ENCODE results near the gene ZNF594. TPM values are rescaled to one million over a fixed set of nuclear protein-coding genes. Genes with fewer than 3 reads are reported as not detected.
"Not testable (repeated sequence)": the region's sequence is repeated elsewhere in the genome, so short reads cannot be mapped to it uniquely, and the experiment has no call there.

Gene ZNF594
- total RNA-seq, 1 donor from 2014 or later, result 10.4 TPM

DNA sequence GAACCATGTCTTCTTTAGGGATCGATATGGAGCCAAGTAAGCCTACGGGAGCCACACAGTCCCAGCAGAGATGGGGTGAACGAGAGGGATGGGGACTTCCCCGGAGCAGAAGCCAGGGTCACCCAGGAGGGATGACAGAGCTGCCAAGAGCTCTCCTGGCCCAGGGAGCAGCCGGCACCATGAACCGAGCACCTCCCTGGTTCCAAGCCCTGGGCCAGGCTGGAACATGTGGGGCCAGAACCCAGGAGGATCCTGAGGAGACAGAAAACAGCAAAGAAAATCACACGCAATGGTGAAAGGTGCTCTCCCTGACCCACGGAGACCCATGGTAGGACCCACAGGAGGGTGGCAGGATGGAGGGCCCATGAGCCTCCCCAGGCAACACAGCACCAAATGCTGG lies 57.7 kb downstream of the ZNF594 start:
- H3K27me3 Mint-ChIP-seq (ENCODE audit: unreplicated experiment), result not testable (repeated sequence)
- DNase-seq (ENCODE audit: extremely low spot score, unreplicated experiment), result peak; percentile 72

DNA sequence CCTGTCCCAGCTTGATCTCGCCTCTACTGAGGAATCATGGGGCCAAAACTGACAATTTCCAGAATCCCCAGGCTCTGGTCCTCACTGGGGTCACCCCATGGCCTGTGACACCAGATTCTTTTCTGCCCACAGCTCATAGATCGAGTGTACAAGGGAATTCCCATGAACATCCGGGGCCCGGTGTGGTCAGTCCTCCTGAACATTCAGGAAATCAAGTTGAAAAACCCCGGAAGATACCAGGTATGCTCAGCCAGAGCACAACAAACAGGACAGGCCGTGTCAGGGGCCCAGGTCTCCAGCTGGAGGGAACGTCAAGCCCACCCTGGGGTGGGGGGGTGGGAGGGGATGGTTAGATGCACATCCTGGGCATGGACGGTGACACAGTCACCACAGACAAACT lies 58.4 kb downstream of the ZNF594 start:
- H3K27me3 Mint-ChIP-seq (ENCODE audit: unreplicated experiment), result no peaks in the 10 kb centered on the region
- no peaks in the 10 kb centered on the region for H3K4me1 Mint-ChIP-seq (ENCODE audit: unreplicated experiment)
- no peaks in the 10 kb centered on the region for H3K36me3 Mint-ChIP-seq (ENCODE audit: unreplicated experiment)
- no peak overlapping the region for H3K4me3 Mint-ChIP-seq (ENCODE audit: unreplicated experiment)
- no peak for DNase-seq (ENCODE audit: extremely low spot score, unreplicated experiment)
- no peaks in the 10 kb centered on the region for H3K9me3 Mint-ChIP-seq (ENCODE audit: unreplicated experiment)
- TF ChIP-seq, protein P1, sequence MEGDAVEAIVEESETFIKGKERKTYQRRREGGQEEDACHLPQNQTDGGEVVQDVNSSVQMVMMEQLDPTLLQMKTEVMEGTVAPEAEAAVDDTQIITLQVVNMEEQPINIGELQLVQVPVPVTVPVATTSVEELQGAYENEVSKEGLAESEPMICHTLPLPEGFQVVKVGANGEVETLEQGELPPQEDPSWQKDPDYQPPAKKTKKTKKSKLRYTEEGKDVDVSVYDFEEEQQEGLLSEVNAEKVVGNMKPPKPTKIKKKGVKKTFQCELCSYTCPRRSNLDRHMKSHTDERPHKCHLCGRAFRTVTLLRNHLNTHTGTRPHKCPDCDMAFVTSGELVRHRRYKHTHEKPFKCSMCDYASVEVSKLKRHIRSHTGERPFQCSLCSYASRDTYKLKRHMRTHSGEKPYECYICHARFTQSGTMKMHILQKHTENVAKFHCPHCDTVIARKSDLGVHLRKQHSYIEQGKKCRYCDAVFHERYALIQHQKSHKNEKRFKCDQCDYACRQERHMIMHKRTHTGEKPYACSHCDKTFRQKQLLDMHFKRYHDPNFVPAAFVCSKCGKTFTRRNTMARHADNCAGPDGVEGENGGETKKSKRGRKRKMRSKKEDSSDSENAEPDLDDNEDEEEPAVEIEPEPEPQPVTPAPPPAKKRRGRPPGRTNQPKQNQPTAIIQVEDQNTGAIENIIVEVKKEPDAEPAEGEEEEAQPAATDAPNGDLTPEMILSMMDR (IDR thresholded peaks at IDR 0.05), result no peak
- H3K27ac Mint-ChIP-seq (ENCODE audit: unreplicated experiment), result no peak overlapping the region

More for the DNA sequence above, 57.7 kb downstream of the ZNF594 start:
- H3K27ac Mint-ChIP-seq (ENCODE audit: unreplicated experiment); H3K9me3 Mint-ChIP-seq (ENCODE audit: unreplicated experiment); H3K4me1 Mint-ChIP-seq (ENCODE audit: unreplicated experiment); H3K36me3 Mint-ChIP-seq (ENCODE audit: unreplicated experiment); H3K4me3 Mint-ChIP-seq (ENCODE audit: unreplicated experiment): not testable (repeated sequence)

DNA sequence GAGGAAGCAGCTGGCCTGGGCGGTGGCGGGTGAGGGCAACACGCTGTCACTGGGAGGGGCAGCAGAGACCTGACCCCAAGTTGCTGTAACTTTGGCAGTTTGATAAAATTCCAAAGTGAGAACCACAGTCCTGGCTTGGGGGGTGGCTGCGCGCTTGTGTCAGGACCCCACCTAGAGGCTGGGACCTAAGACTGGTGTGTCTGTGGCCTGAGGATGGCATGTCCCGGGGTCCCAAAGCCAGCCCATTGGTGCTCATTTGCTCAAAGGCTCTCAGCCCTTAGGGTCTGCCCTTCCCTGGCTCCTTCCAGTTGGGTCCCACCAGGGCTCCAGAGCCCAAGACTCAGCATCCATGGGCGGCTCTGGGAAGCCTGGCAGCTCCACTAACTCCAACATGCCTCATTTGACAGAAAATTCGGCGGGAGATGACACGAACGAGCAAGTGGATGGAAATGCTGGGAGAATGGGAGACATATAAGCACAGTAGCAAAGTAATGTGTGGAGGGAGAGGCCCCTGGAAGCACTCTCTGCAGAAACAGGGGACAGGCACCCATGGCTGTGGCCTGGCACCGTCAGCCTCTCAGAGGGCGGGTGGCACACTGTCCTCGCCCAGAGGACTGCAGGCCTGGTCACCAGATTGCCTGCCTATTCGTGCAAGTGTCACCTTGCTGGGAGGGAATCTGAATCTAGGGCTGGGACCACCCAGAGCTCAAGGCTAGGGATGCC lies 59.0 kb downstream of the ZNF594 start:
- H3K4me1 Mint-ChIP-seq (ENCODE audit: unreplicated experiment); H3K27me3 Mint-ChIP-seq (ENCODE audit: unreplicated experiment); H3K27ac Mint-ChIP-seq (ENCODE audit: unreplicated experiment); H3K9me3 Mint-ChIP-seq (ENCODE audit: unreplicated experiment); H3K36me3 Mint-ChIP-seq (ENCODE audit: unreplicated experiment); H3K4me3 Mint-ChIP-seq (ENCODE audit: unreplicated experiment): not testable (repeated sequence)
- DNase-seq (ENCODE audit: extremely low spot score, unreplicated experiment), result peak; percentile 79

DNA sequence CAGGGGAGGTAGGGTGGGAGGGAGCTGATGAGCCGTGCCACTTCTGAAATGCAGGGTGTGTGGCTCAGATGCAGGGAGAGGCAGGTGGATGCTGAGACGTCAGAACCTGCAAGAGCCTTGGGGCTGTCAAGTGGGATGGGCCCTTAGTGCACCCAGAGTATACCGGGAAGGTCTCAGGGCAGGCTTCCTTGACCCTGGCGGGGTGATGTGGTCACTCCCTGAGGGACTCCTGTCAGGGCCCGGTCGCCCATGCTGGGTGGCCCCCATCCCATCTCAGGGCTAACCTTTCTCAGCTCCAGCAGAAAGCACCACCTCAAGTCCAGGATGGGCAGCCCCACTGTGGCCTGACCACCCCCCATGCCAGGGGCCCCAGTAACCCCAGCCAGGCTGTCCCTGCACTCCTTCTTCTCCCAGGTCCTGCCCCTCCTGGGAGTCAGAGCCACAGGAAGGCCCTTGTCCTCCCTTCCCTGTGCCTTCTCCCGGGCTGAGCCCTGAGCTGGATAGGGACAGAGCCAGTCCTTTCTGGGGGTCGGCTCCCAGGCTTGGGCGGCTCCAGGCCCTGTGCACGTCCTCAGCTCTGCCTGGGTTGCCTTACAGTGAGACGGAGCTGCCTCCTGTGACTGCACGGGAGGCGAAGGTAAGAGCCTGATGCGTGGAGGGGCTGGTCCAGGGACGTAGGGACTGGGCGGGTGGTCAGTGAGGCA lies 59.7 kb downstream of the ZNF594 start:
- not testable (repeated sequence) for H3K4me1 Mint-ChIP-seq (ENCODE audit: unreplicated experiment); H3K27me3 Mint-ChIP-seq (ENCODE audit: unreplicated experiment); H3K4me3 Mint-ChIP-seq (ENCODE audit: unreplicated experiment); H3K36me3 Mint-ChIP-seq (ENCODE audit: unreplicated experiment); H3K9me3 Mint-ChIP-seq (ENCODE audit: unreplicated experiment); H3K27ac Mint-ChIP-seq (ENCODE audit: unreplicated experiment)
- DNase-seq (ENCODE audit: extremely low spot score, unreplicated experiment), result peak; percentile 81

DNA sequence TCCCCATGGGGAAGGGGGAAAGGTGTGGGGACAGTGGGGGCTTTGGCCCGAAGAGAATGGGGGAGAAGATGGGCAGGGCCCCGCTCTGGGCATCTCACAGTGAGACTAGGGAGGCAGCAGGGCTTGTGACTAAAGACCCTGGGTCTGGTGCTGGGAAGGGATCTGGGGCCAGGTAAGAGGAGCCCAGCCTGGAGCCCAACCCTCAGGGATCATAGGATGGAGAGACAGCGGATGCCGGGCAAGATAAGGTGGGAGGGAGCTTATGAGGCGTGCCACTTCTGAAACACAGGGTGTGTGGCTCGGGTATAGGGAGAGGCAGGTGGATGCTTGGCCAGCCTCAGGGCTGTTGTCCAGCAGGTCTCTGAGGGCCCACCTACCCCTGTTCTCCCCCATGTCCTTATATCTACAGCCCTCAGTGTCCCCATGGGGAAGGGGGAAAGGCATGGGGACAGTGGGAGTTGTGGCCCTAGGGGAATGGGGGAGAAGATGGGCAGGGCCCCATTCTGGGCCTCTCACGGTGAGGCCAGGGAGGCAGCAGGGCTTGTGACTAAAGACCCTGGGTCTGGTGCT lies 60.4 kb downstream of the ZNF594 start:
- TF ChIP-seq, protein P1 (IDR thresholded peaks at IDR 0.05), result no peak
- Mint-ChIP-seq H3K9me3 (ENCODE audit: unreplicated experiment) (no peaks in the 10 kb centered on the region), H3K4me1 (ENCODE audit: unreplicated experiment) (no peaks in the 10 kb centered on the region), H3K36me3 (ENCODE audit: unreplicated experiment) (no peaks in the 10 kb centered on the region), H3K4me3 (ENCODE audit: unreplicated experiment) (no peak overlapping the region), H3K27ac (ENCODE audit: unreplicated experiment) (no peak overlapping the region), H3K27me3 (ENCODE audit: unreplicated experiment) (peaks cover 2% of the 10 kb centered on the region)
- DNase-seq (ENCODE audit: extremely low spot score, unreplicated experiment), result peak; percentile 73

DNA sequence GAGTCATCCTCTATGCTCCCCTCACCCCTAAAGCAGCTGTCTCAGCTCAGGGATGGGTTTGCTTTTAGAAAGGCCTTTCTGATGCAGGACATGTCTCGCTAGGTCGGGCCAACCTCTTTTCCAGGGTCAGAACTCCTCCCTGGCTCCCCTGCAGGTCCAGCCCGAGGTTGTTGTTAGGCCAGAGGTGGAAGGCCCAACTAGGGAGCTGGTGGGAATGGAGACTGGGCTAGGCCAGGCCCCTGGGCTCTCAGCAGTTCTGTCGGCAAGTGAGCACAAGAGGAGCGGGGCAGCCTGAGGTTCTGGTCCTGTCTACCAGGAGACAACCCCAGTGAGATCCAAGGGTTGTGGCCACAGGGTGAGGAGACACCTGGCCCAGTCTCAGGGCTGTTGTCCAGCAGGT lies 61.0 kb downstream of the ZNF594 start:
- not testable (repeated sequence) for H3K27ac Mint-ChIP-seq (ENCODE audit: unreplicated experiment); H3K4me3 Mint-ChIP-seq (ENCODE audit: unreplicated experiment); H3K36me3 Mint-ChIP-seq (ENCODE audit: unreplicated experiment); H3K4me1 Mint-ChIP-seq (ENCODE audit: unreplicated experiment); H3K27me3 Mint-ChIP-seq (ENCODE audit: unreplicated experiment); H3K9me3 Mint-ChIP-seq (ENCODE audit: unreplicated experiment)
- peak; percentile 79 for DNase-seq (ENCODE audit: extremely low spot score, unreplicated experiment)

DNA sequence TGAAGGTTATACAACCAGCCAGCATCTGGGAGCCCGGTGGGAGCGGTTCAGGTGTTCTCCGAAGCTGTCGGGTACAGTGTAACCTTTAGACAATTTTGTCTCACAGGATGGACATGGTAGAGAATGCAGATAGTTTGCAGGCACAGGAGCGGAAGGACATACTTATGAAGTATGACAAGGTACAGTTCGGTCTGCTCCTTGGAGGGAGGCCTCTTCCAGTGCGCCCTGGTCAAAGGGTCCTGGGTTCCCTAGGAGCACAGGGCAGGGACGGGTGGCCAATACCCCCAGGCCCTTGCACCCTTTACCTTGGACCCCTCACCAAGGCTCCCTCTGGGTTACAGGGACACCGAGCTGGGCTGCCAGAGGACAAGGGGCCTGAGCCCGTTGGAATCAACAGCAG lies 61.4 kb downstream of the ZNF594 start:
- H3K27ac Mint-ChIP-seq (ENCODE audit: unreplicated experiment); H3K36me3 Mint-ChIP-seq (ENCODE audit: unreplicated experiment); DNase-seq (ENCODE audit: extremely low spot score, unreplicated experiment); H3K4me1 Mint-ChIP-seq (ENCODE audit: unreplicated experiment); H3K27me3 Mint-ChIP-seq (ENCODE audit: unreplicated experiment); H3K4me3 Mint-ChIP-seq (ENCODE audit: unreplicated experiment); H3K9me3 Mint-ChIP-seq (ENCODE audit: unreplicated experiment): not testable (repeated sequence)

DNA sequence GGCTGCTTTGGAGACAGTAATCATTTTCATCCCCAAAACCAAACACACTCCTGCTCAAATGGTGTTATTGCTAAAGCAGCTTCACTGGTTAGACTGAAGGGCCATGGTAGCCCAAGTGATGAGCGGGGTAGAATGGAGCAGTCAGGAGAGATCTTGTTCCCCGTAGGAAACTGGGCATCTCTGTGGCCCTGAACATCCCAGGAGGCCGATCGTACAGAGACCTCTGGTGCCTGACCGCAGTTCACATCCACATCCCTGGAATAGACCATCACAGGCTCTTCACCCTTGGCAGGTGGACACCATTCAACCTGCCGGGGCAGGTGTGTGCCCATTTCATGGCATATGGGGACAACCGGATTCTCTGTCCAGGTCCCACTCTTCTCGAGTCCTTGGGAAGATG lies 61.9 kb downstream of the ZNF594 start:
- DNase-seq (ENCODE audit: extremely low spot score, unreplicated experiment), result peak; percentile 57
- H3K27me3 Mint-ChIP-seq (ENCODE audit: unreplicated experiment); H3K36me3 Mint-ChIP-seq (ENCODE audit: unreplicated experiment); H3K9me3 Mint-ChIP-seq (ENCODE audit: unreplicated experiment); H3K4me1 Mint-ChIP-seq (ENCODE audit: unreplicated experiment); H3K4me3 Mint-ChIP-seq (ENCODE audit: unreplicated experiment); H3K27ac Mint-ChIP-seq (ENCODE audit: unreplicated experiment): not testable (repeated sequence)
